HG03175 (cell line): ENCODE data around the gene USH2A.

Experiments used
- ATAC-seq: cut with Tn5 transposase; IDR thresholded peaks from one replicate; pipeline ENCODE4 v1.9.1; 2021; ENCODE audit warnings: mild to moderate bottlenecking, moderate library complexity; ENCODE audit not compliant: unreplicated experiment

The USH2A gene

GRCh38 chr1:215986401-215986800 is 436.8 kb downstream of the USH2A start:
- ATAC-seq, result no peak

- no peak for ATAC-seq
Observed at GRCh38 chr1:215983680-215984079, 439.6 kb downstream of the USH2A start.

GRCh38 chr1:215971793-215972441 is 451.3 kb downstream of the USH2A start:
- no peak for ATAC-seq

GRCh38 chr1:215970406-215970805 is 452.8 kb downstream of the USH2A start:
- no peak for ATAC-seq

GRCh38 chr1:215963621-215964020 is 459.6 kb downstream of the USH2A start:
- ATAC-seq, result no peak

GRCh38 chr1:215963040-215963439 is 460.2 kb downstream of the USH2A start:
- no peak for ATAC-seq

GRCh38 chr1:215958841-215959240 is 464.4 kb downstream of the USH2A start:
- ATAC-seq, result no peak

- ATAC-seq, result no peak
Observed at GRCh38 chr1:215957663-215958062, 465.6 kb downstream of the USH2A start.

GRCh38 chr1:215932558-215932957 is 490.7 kb downstream of the USH2A start:
- ATAC-seq, result no peak

- ATAC-seq, result no peak
Observed at GRCh38 chr1:215926670-215927069, 496.6 kb downstream of the USH2A start.

GRCh38 chr1:215923129-215923824 is 500.0 kb downstream of the USH2A start:
- ATAC-seq, result no peak

GRCh38 chr1:215911406-215911968 is 511.8 kb downstream of the USH2A start:
- no peak for ATAC-seq

GRCh38 chr1:215905493-215906115 is 517.6 kb downstream of the USH2A start:
- no peak for ATAC-seq

GRCh38 chr1:215900684-215901083 is 522.6 kb downstream of the USH2A start:
- ATAC-seq, result no peak

- no peak for ATAC-seq
Observed at GRCh38 chr1:215899901-215900300, 523.3 kb downstream of the USH2A start.

GRCh38 chr1:215895893-215896292 is 527.4 kb downstream of the USH2A start:
- ATAC-seq, result no peak

GRCh38 chr1:215895276-215895675 is 528.0 kb downstream of the USH2A start:
- no peak for ATAC-seq

- ATAC-seq, result no peak
Observed at GRCh38 chr1:215894617-215895016, 528.6 kb downstream of the USH2A start.

GRCh38 chr1:215891266-215892057 is 531.8 kb downstream of the USH2A start:
- no peak for ATAC-seq

- no peak for ATAC-seq
Observed at GRCh38 chr1:215890438-215890837, 532.8 kb downstream of the USH2A start.

- ATAC-seq, result no peak
Observed at GRCh38 chr1:215889871-215890270, 533.4 kb downstream of the USH2A start.
